GM12892 (cell line): ENCODE measurements around the gene SH3BP5.
A peak's percentile ranks its signal among the peaks of the same experiment; 100 is the strongest.

ENCODE experiments used
- DNase-seq: peaks from one replicate; pipeline ENCODE4 v3.0.0; 2011; ENCODE audit not compliant: insufficient read length
- FAIRE-seq: peaks from 2 replicates; lab custom pipeline; 2011; peaks lifted over from hg19 to GRCh38; lab: Jason Lieb, UNC
- POLR2A ChIP-seq: IDR thresholded peaks from 2 replicates; pipeline ENCODE4 v1.6.1; 2011; ENCODE audit warnings: low read depth, low read length, control low read depth
- POLR2AphosphoS5 ChIP-seq: IDR thresholded peaks from 2 replicates; pipeline ENCODE4 v1.6.1; 2011; ENCODE audit warnings: low read depth, low read length, control low read depth
- TAF1 ChIP-seq: IDR thresholded peaks from 2 replicates; pipeline ENCODE4 v1.6.1; 2011; ENCODE audit warnings: low read depth, mild to moderate bottlenecking, control low read depth, low read length, borderline replicate concordance

The SH3BP5 gene

DNA sequence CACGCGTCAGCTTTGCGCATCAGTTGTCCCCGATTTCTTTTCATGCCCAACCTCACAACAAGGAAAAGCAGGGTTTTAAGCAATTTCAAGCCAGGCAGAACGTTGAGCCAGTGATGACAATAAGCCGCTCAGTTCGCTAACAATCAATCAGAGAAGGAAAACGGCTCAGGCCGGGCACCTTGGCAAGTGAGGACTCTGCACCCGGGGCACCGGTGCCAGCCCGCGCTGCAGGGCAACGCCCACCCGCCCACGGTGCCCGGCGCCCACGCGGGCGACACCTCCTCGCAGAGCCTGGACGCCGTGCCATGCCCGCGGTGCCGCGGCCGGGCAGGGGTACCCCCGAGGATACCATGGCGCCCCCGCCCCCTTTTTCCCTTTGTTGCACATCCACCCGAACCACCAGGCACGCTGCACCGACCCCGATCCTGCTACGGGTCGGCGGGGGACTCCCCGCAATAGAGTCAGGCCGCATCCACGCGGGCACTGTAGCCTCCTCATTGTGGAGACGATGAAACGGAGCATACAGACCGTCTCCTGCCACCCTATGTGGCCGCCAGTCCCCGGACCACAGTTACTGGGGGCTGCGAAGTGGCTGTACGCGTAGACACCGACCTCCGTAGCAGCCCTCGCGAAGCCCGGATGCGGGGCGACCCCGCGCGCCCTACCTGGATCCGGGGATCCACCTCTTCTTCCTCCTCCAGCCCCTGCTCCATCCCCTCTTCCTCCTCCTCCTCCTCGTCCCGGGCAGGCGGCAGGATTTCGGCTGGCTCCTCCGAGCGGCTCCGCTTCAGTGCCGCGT is 581 bp downstream of the SH3BP5 start:
- FAIRE-seq (no peak), DNase-seq (peak; percentile 28)
- TF ChIP-seq POLR2A (no peak), POLR2AphosphoS5 (0 out of 2 replicates have a peak, but pooled peaks have one; percentile 9), TAF1 (no peak)

DNA sequence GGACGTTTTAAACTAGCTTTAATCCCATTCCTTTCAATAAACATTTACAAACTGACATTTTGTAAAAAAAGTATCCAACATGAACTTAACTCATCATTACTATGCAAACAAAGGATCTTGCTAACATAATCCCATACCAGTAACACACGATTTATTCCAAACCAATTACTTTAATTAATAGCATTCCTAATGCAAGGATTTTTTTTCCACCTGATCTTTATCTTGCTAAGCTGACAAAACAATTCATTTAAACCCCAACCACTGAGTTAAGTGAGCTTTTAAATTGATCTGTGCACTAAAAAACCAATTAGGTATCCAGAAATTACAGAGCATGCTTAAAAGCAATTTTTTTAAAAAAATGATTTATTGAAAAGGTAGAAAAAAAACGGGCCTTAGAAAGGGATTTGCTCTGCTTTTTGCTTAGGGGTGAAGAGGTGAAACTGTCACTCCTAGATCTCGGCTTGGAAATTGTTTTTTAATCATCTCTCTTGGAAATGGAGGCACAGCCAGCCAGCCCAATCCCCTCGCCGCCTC is 1.2 kb downstream of the SH3BP5 start:
- FAIRE-seq (no peak), DNase-seq (no peak)
- TF ChIP-seq POLR2AphosphoS5 (no peak), POLR2A (no peak), TAF1 (no peak)

DNA sequence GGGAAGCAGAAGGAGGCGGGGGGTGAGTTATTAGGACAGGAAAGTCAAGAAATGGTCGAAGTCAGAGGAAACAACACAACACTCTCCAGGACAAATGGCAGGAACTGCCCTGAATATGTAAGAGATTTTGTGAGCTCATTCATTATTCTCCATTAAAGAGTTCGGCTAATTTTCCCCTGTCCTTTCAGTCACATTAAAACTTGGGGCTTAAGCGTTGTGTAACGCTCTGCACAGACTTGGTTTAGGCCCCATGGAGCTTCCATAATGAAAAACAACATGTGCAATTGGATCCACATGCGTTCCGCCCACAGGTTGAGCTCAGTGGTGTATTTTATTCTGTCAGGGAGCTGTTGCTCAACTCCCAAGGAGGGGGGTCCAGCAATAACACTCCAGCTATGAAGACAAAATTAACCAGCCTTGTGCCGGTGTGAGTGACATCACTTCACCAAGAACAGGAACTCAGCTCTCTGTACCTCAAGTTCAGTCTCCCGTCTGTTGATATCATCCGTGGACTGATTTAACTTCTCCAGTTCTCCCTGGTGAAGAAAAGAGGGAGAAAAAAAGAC is 2.3 kb downstream of the SH3BP5 start:
- DNase-seq: no peak
- TF ChIP-seq POLR2AphosphoS5 (no peak), POLR2A (no peak), TAF1 (no peak)
- no peak for FAIRE-seq

DNA sequence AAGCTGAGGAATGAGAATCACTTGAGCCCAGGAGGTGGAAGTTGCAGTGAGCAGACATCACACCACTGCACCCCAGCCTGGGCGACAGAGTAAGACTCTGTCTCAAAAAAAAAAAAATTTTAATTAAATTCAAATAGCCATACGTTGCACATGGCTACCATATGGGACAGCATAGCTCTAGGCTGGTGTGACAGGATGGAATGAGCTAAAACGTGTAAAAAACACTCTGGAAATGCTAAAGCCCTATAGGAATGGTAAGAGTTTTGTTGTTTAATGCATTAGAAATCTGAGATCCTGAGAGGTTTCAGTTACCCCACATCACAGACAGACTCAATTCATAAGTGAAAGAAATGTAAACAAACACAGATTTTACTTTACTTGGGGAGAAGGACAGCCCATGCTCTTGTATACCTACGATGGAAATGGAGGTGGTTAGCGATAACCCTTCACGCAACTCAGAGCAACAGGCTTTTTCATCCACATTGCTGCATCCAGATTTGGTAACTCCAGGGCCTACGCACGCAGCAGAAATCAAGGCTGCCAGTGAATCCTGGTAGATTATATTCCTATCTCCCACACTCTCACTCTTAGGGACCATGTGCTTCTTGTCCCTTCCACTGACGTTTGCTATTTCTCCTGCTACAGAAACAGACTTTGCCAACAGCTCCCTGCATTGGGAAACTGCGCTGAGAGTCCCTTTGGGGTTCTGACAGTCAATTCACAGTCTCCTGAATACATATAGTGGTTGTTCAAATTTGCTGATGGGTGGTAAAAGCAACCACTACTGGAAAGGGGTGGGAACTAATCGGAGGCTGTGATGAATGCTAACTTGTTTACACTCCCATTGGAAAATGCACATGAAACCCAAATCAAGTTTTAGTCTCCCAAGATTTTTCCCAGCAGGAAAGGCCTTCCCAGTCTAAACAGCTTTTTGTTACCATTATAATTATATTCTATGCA is 3.1 kb downstream of the SH3BP5 start:
- DNase-seq (no peak), FAIRE-seq (no peak)
- TF ChIP-seq POLR2AphosphoS5 (no peak), POLR2A (no peak), TAF1 (no peak)

DNA sequence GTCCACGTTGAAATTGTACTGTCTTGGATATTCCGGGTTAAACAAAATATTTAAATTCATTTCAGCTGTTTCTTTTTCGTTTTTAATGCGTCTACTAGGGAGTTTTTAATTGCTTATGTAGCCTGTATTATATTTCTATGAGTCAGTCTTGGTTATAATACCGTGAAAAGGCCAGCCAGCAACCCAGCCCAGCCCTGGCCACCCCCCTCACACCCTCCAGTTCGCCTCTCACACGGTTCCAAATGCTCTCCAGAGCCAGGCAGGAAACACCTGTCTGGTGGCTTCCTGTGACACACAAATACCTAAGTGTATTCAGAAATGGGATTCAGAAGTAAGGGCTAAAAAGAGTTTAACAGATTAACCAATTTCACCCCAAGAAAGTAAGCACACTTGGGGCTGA is 4.4 kb downstream of the SH3BP5 start:
- no peak for TF ChIP-seq TAF1
- FAIRE-seq (no peak), DNase-seq (no peak)

DNA sequence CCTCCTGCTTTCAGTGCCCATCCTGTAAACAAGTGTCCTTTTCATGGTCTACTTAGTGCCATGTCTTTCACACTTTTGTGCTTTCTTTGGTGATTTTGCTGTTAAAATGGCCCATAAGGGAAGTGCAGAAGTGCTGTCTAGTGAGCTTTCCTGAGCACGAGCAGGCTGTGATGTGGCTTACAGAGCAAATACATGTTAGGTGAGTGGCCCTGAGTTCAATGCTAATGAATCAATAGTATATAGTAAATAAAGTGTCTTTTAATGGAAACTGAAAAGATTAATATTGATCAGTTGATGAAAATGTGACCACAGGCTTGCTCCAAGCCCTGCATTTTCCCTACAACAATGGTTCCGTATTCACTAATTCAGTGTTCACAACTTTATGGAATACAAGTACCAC is 5.7 kb downstream of the SH3BP5 start:
- DNase-seq (no peak), FAIRE-seq (no peak)
- TF ChIP-seq POLR2AphosphoS5 (no peak), POLR2A (no peak), TAF1 (no peak)

DNA sequence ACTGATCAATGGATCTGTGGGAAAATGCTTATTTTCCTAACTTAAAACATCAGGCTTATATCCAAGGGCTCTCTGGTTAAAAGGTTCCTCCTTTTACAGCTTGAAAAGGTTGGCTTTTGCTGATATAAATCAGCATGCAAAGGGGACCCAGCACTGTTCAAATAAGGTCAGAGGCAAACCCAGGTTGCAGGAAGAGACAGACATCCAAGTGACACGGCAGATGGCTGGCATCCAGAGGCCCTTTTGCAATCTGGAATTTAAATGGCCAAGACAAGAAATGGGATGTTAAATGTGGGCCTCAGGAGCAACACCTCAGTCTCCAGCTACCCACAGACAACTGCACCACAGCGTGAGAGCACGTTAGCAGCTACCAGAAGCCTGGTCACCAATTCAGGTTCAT is 6.3 kb downstream of the SH3BP5 start:
- no peak for FAIRE-seq

DNA sequence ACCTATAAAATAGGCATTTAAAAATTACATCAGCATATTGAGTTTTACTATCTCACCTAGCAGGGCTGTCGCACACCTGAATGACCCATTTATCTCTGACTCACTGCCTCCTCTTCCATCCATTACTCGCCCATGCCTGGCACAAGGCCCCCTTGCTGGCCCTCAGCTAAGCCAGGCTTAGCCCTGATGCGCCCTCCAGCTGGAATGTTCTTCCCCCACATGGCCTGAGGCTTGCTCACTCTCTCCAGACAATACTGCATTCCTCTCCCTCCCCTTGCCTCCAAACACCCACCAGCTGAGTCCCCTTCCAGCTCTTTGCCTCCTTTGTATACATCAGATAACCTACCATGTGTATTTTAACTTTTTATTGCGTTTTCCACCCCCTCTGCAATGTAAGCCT is 7.2 kb downstream of the SH3BP5 start:
- TF ChIP-seq POLR2AphosphoS5 (no peak), TAF1 (no peak), POLR2A (no peak)
- DNase-seq: no peak
- FAIRE-seq: no peak

More for the DNA sequence above, 6.3 kb downstream of the SH3BP5 start:
- TF ChIP-seq POLR2AphosphoS5: no peak
- no peak for TF ChIP-seq POLR2A
- TF ChIP-seq TAF1: no peak
- DNase-seq: no peak

DNA sequence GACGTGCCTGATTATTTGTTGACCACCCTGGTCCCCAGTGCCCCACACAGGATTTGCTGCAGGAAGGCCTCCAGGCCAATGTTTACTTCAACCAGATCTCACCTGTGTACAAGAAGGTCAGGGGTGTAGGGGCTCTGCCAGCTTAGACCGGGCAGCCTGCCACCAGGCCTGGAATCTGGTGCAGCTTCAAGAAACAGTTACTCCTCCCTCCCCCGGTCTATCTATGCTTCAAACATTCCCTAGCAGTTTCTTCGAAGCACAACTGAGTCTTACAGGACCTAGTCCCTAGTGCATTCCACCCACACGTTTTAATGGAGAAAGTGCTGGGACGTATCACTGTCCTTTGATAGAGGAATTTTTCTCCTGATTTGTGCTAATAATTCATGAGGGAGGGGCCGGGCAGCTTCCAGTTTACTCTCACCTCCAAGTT is 8.0 kb downstream of the SH3BP5 start:
- DNase-seq (no peak), FAIRE-seq (no peak)
- no peak for TF ChIP-seq TAF1
- no peak for TF ChIP-seq POLR2AphosphoS5
- no peak for TF ChIP-seq POLR2A

DNA sequence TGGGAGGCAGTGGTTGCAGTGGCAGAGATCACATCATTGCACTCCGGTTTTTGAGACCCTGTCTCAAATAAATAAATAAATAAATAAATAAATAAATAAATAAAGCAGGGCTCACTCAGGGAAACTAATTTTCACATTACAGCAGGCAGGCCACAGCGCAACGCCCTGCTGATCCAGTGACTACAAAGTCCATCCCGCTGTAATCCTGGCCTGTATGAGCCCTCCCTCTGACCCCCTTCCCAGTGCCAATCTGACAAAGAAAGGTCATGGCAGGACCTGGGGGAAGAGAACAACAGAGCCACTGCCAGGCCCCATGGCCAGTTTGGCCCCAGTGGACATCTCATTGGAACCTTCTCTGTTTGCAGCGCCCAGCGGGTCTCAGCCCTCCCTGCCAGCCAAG is 9.3 kb downstream of the SH3BP5 start:
- TF ChIP-seq TAF1 (no peak), POLR2AphosphoS5 (no peak), POLR2A (no peak)
- DNase-seq: no peak
- FAIRE-seq: no peak

DNA sequence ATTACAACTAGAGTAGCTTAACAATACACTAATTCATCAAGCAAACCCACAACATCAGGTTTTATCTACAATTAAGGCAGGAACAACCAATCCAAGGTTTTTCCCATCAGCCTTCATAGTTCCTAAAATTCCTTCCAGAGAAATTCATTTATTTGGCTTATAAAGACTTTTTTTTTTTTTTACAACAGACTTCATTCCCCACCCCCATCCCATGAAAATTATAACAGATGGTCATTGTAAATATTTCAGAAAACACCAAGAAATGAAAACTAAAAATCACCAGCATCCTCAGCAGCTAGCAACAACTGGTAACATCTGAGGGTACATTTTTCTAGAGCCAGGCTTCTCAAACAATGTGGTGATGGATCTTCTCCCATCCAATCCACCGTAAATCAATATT is 11.0 kb downstream of the SH3BP5 start:
- FAIRE-seq (no peak), DNase-seq (no peak)
- TF ChIP-seq TAF1: no peak
- TF ChIP-seq POLR2AphosphoS5: no peak
- TF ChIP-seq POLR2A: no peak

DNA sequence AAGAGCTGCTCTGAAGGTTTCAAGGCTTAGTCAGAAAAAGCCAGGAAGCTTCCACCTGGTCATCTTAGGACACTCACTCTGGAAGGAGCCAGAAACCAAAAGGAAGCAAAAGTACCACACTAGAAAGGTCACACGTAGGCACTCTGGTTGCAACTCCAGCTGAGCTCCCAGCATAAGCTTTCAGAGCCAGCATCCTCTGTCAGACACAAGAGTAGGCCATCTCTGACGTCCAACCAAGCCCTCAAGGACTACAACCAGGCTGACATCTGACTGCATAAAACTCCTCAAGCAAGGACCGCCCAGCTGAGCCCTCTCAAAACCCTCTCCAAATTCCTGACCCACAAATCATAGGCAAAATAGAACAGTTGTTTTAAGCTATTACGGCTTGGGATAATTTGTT is 12.8 kb downstream of the SH3BP5 start:
- DNase-seq: no peak
- peak; percentile 33 for FAIRE-seq
- no peak for TF ChIP-seq POLR2A
- no peak for TF ChIP-seq TAF1
- TF ChIP-seq POLR2AphosphoS5: no peak
